SH-SY5Y (cell line): ENCODE data around the gene SERPINB6.

Source experiments
- GATA2 ChIP-seq: IDR thresholded peaks from 2 replicates; pipeline ENCODE4 v1.6.1; 2011; ENCODE audit warnings: mild to moderate bottlenecking, low read depth, low read length
- GATA3 ChIP-seq: IDR thresholded peaks from 2 replicates; pipeline ENCODE4 v1.6.1; 2011; ENCODE audit warnings: low read depth, mild to moderate bottlenecking, low read length, moderate library complexity

- TF ChIP-seq GATA2 (no peak), GATA3 (no peak)
Measured at GRCh38 chr6:2940851-2941250, 30.5 kb downstream of the SERPINB6 start.
